GM19397 (cell line): ENCODE results near the gene CLASP1.
"Not testable (repeated sequence)": the region's sequence is repeated elsewhere in the genome, so short reads cannot be mapped to it uniquely, and the experiment has no call there.

ENCODE experiments used
- ATAC-seq: cut with Tn5 transposase; IDR thresholded peaks from one replicate; pipeline ENCODE4 v1.9.1; 2021; ENCODE audit warnings: mild to moderate bottlenecking, moderate library complexity; ENCODE audit not compliant: unreplicated experiment

Gene CLASP1

GRCh38 chr2:121479882-121480522, 169.3 kb downstream of the CLASP1 start:
- ATAC-seq, result no peak

GRCh38 chr2:121478996-121479745, 170.1 kb downstream of the CLASP1 start:
- ATAC-seq, result no peak

GRCh38 chr2:121478358-121478995, 170.8 kb downstream of the CLASP1 start:
- not testable (repeated sequence) for ATAC-seq

GRCh38 chr2:121476684-121477083, 172.6 kb downstream of the CLASP1 start:
- no peak for ATAC-seq

- ATAC-seq, result no peak
Observed at GRCh38 chr2:121475811-121476571, 173.3 kb downstream of the CLASP1 start.

GRCh38 chr2:121473512-121473911, 175.8 kb downstream of the CLASP1 start:
- no peak for ATAC-seq

GRCh38 chr2:121472470-121472993, 176.7 kb downstream of the CLASP1 start:
- ATAC-seq, result no peak

GRCh38 chr2:121471532-121472469, 177.5 kb downstream of the CLASP1 start:
- no peak for ATAC-seq

GRCh38 chr2:121470917-121471316, 178.3 kb downstream of the CLASP1 start:
- ATAC-seq, result no peak

- ATAC-seq, result no peak
Observed at GRCh38 chr2:121469356-121469755, 179.9 kb downstream of the CLASP1 start.

- ATAC-seq, result no peak
Observed at GRCh38 chr2:121468936-121469335, 180.3 kb downstream of the CLASP1 start.

- no peak for ATAC-seq
Observed at GRCh38 chr2:121459291-121459690, 190.0 kb downstream of the CLASP1 start.

GRCh38 chr2:121456325-121456724, 192.9 kb downstream of the CLASP1 start:
- no peak for ATAC-seq

GRCh38 chr2:121455446-121455845, 193.8 kb downstream of the CLASP1 start:
- ATAC-seq, result no peak

GRCh38 chr2:121454549-121455090, 194.6 kb downstream of the CLASP1 start:
- ATAC-seq, result no peak

- no peak for ATAC-seq
Observed at GRCh38 chr2:121451398-121451797, 197.9 kb downstream of the CLASP1 start.

- no peak for ATAC-seq
Observed at GRCh38 chr2:121450301-121450700, 199.0 kb downstream of the CLASP1 start.

- ATAC-seq, result no peak
Observed at GRCh38 chr2:121446647-121447241, 202.5 kb downstream of the CLASP1 start.

GRCh38 chr2:121442889-121443288, 206.4 kb downstream of the CLASP1 start:
- ATAC-seq, result no peak
